ENCODE data around the gene SLC38A10.
A peak's percentile ranks its signal among the peaks of the same experiment; 100 is the strongest.

The SLC38A10 gene

GRCh38 chr17:81305051-81305630, 10.0 kb upstream of the SLC38A10 start:
- Histone ChIP-seq H3K9me3 (ENCODE audit: severe bottlenecking) (no peaks in the 10 kb centered on the region), H3K27ac (ENCODE audit: poor library complexity, severe bottlenecking) (no peak overlapping the region), H3K36me3 (ENCODE audit: low read depth) (no peaks in the 10 kb centered on the region), H3K27me3 (ENCODE audit: insufficient read depth, poor library complexity, severe bottlenecking) (no peaks in the 10 kb centered on the region), H3K4me3 (ENCODE audit: severe bottlenecking) (no peak overlapping the region), H3K4me1 (ENCODE audit: insufficient read depth, poor library complexity, severe bottlenecking) (peaks cover 22% of the 10 kb centered on the region)
- ATAC-seq (ENCODE audit: low read depth): no peak
- no peak for TF ChIP-seq CTCF (IDR thresholded peaks at IDR 0.05; ENCODE audit: poor library complexity, severe bottlenecking)
- no peak for DNase-seq (ENCODE audit: low spot score)

GRCh38 chr17:81304196-81305015, 9.3 kb upstream of the SLC38A10 start:
- no peak for TF ChIP-seq CTCF (IDR thresholded peaks at IDR 0.05; ENCODE audit: poor library complexity, severe bottlenecking)
- Histone ChIP-seq H3K4me3 (ENCODE audit: severe bottlenecking) (no peak overlapping the region), H3K27me3 (ENCODE audit: insufficient read depth, poor library complexity, severe bottlenecking) (no peaks in the 10 kb centered on the region), H3K4me1 (ENCODE audit: insufficient read depth, poor library complexity, severe bottlenecking) (peaks cover 21% of the 10 kb centered on the region), H3K9me3 (ENCODE audit: severe bottlenecking) (no peaks in the 10 kb centered on the region), H3K36me3 (ENCODE audit: low read depth) (no peaks in the 10 kb centered on the region), H3K27ac (ENCODE audit: poor library complexity, severe bottlenecking) (no peak overlapping the region)
- ATAC-seq (ENCODE audit: low read depth): no peak
- DNase-seq (ENCODE audit: low spot score): no peak

GRCh38 chr17:81303385-81303784, 8.3 kb upstream of the SLC38A10 start:
- Histone ChIP-seq H3K36me3 (ENCODE audit: low read depth) (no peaks in the 10 kb centered on the region), H3K9me3 (ENCODE audit: severe bottlenecking) (no peaks in the 10 kb centered on the region), H3K27ac (ENCODE audit: poor library complexity, severe bottlenecking) (no peak overlapping the region), H3K27me3 (ENCODE audit: insufficient read depth, poor library complexity, severe bottlenecking) (no peaks in the 10 kb centered on the region), H3K4me3 (ENCODE audit: severe bottlenecking) (no peak overlapping the region), H3K4me1 (ENCODE audit: insufficient read depth, poor library complexity, severe bottlenecking) (peaks cover 14% of the 10 kb centered on the region)
- no peak for DNase-seq (ENCODE audit: low spot score)
- ATAC-seq (ENCODE audit: low read depth): no peak
- TF ChIP-seq CTCF (IDR thresholded peaks at IDR 0.05; ENCODE audit: poor library complexity, severe bottlenecking): no peak

- ATAC-seq (ENCODE audit: low read depth) (peak; percentile 33; the same call in 2 of the 3 replicates), DNase-seq (ENCODE audit: low spot score) (no peak)
- TF ChIP-seq CTCF (IDR thresholded peaks at IDR 0.05; ENCODE audit: poor library complexity, severe bottlenecking): peak; percentile 8
- no peaks in the 10 kb centered on the region for H3K9me3 ChIP-seq (ENCODE audit: severe bottlenecking)
- H3K27ac ChIP-seq (ENCODE audit: poor library complexity, severe bottlenecking): no peak overlapping the region
- no peaks in the 10 kb centered on the region for H3K36me3 ChIP-seq (ENCODE audit: low read depth)
- no peaks in the 10 kb centered on the region for H3K27me3 ChIP-seq (ENCODE audit: insufficient read depth, poor library complexity, severe bottlenecking)
- H3K4me1 ChIP-seq (ENCODE audit: insufficient read depth, poor library complexity, severe bottlenecking): peaks cover 14% of the 10 kb centered on the region
- no peak overlapping the region for H3K4me3 ChIP-seq (ENCODE audit: severe bottlenecking)
These were observed 7.8 kb upstream of the SLC38A10 start for GRCh38 chr17:81302861-81303333.

- H3K36me3 ChIP-seq (ENCODE audit: low read depth): no peaks in the 10 kb centered on the region
- no peaks in the 10 kb centered on the region for H3K9me3 ChIP-seq (ENCODE audit: severe bottlenecking)
- peaks cover 14% of the 10 kb centered on the region for H3K4me1 ChIP-seq (ENCODE audit: insufficient read depth, poor library complexity, severe bottlenecking)
- TF ChIP-seq CTCF (IDR thresholded peaks at IDR 0.05; ENCODE audit: poor library complexity, severe bottlenecking): no peak
- H3K27me3 ChIP-seq (ENCODE audit: insufficient read depth, poor library complexity, severe bottlenecking): no peaks in the 10 kb centered on the region
- no peak overlapping the region for H3K4me3 ChIP-seq (ENCODE audit: severe bottlenecking)
- ATAC-seq (ENCODE audit: low read depth) (no peak), DNase-seq (ENCODE audit: low spot score) (no peak)
- H3K27ac ChIP-seq (ENCODE audit: poor library complexity, severe bottlenecking): no peak overlapping the region
These were observed 7.2 kb upstream of the SLC38A10 start for GRCh38 chr17:81302324-81302723.
